ENCODE measurements around the gene PIGR.
A peak's percentile ranks its signal among the peaks of the same experiment; 100 is the strongest.

The PIGR gene

DNA sequence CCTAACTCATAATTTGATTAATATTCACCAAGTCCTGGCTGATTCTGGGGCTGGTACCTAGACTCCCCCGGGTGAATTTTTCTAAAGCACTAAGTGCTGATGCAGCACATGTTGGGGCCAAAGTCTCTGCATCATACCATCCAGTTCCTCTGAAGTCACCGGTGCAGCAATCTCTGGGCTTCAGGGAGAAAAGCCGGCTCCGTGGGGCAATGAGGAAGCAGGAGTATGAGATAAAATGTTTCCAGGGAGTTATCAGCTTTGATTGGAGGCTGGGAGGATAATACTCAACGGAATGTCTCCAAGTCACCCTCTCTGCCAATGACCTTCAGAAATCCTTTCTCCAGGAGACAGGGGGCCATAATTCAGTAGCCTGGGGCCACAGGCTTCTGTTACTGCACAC, 22.8 kb upstream of the PIGR start:
- TF ChIP-seq CTCF (IDR thresholded peaks at IDR 0.05; ENCODE audit: extremely low read depth, missing control alignments), result no peak
- no peak for DNase-seq (ENCODE audit: low spot score)

DNA sequence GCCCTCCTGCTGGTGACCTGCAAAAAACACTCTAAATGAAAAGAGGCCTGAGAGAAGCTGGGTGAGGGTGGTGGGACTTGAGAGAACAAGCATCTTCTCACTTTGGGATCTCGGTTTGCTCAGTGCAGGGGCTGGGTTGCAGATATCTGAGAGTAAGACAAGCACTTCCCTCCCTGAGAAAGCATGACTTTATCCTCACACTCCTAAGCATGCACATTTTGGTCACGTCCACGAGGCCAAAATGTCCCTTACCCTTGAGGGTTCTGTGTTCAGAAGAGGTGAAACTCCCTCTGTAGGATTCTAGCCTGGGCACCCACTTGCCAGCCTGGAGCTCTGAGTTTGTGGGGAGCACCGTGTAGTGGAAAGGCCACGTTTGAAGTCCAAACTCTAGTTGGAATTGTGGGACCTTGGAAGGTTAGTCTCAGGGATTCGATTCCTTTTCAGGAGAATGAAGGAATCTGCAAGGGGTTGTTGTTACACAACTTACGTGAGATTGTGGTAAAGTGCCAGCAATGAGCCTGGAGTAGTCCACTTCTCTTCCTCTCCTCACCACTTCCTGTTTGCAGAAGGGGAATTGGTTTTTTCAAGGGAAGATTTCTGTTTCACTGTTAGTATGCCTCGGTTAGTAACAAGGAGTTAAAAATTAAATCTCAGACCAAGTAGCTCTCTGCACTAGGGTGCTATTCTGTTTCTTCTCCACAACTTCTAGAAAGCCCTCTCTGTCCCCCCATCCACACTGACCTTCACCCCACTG, 21.0 kb upstream of the PIGR start:
- peak; percentile 31 for DNase-seq (ENCODE audit: low spot score)
- TF ChIP-seq CTCF (IDR thresholded peaks at IDR 0.05; ENCODE audit: extremely low read depth, missing control alignments), result no peak

- DNase-seq (ENCODE audit: low spot score), result no peak
- no peak for TF ChIP-seq CTCF (IDR thresholded peaks at IDR 0.05; ENCODE audit: extremely low read depth, missing control alignments)
These were observed 19.5 kb upstream of the PIGR start for GRCh38 chr1:206965781-206966180.

- no peak for DNase-seq (ENCODE audit: low spot score)
- no peak for TF ChIP-seq CTCF (IDR thresholded peaks at IDR 0.05; ENCODE audit: extremely low read depth, missing control alignments)
These were observed 17.5 kb upstream of the PIGR start for GRCh38 chr1:206963740-206964139.

GRCh38 chr1:206963119-206963712, 16.9 kb upstream of the PIGR start:
- TF ChIP-seq CTCF (IDR thresholded peaks at IDR 0.05; ENCODE audit: extremely low read depth, missing control alignments), result no peak
- no peak for DNase-seq (ENCODE audit: low spot score)

DNA sequence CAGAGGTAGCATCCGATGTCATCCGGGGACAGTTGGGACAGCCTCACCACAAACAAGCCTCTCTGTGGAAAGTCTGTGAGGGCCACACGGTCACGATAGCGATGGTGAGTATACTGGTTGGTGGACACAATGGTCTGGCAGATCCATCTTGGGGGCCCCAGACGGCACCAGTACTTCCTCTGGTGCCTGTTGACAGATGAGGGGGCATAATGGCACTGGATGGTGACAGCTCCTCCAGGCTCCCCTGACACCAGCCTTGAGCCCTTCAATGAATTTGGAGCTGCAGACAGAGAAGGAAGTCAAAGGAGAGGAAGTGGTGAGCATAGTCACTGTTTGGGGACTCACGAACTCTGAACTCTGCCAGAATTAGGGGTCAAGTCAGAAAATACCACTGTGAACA, 16.0 kb upstream of the PIGR start:
- no peak for DNase-seq (ENCODE audit: low spot score)
- TF ChIP-seq CTCF (IDR thresholded peaks at IDR 0.05; ENCODE audit: extremely low read depth, missing control alignments), result no peak

DNA sequence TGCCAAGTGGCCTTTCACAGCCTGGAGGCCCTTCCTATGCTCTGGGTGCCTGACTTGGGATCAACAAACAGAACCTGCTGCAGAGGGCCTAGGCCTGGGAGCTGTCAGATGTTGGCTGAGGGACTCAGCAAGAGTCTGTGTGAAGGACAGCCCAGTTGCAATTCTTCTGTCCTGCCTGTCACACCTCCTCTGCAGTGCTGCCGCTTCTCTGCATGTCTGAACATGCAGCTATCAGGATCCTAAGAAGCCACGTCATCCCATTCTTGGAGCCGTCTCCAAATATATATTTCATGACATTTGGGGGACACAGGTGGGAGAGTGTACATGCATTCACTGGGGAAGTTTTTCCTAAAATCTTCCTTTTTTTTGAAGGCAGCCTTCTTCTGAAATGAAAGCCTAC, 15.4 kb upstream of the PIGR start:
- TF ChIP-seq CTCF (IDR thresholded peaks at IDR 0.05; ENCODE audit: extremely low read depth, missing control alignments), result no peak
- DNase-seq (ENCODE audit: low spot score), result no peak
